ENCODE results near the gene MRPL23.

MRPL23 gene

DNA sequence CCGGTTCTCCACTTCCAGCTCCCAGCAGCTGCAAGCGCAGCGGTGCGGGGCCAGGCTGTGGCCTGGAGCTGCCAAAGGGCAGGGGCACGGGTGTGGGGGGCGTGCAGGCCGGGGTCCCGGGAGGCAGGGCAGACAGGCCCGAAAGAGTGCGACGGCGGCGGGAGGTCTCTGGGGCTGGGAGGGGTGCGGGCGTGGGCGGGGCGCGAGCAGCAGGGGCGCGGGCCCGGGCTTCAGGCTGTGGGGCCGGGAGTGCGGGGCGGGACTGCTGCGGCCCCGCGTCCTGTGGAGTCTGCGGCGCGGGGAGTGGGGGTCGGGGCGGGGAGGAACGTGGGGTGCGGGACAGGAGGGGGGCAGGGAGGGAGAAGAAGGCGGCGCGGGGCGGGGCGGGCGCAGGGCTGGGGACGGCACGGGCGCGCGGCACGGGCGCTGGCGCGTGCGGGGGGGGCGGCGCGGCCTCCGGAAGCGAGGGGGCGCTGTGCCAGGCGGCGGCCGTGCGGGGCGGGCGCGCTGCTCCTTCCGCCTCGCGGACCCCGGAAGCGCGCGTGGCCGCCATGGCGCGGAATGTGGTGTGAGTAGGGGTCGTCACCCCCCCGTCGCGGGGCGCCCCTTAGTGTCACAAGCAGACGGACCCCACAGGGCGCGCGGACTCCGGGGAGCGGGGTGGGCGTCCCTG lies at the start of gene MRPL23:
MRPL23 (plus strand) TSS at position 521 of the 673 bp plus-strand sequence; CDS start at position 552, 31 bp downstream.
- Histone ChIP-seq H3K27ac (ENCODE audit: low read depth in 2 of 2, low read length in 2 of 2) (no peak within 1 kb of the TSS), H3K4me3 (ENCODE audit: low read length in 2 of 2) (no peak within 1 kb of the TSS), H3K27me3 (ENCODE audit: control insufficient read depth in 2 of 2, insufficient read depth in 2 of 2, low read length in 2 of 2) (no peaks in the 10 kb centered on the region), H3K9ac (ENCODE audit: low read depth in 1 of 2, low read length in 2 of 2) (no peak within 1 kb of the TSS), H3K4me1 (ENCODE audit: control insufficient read depth in 2 of 2, insufficient read depth in 2 of 2, low read length in 2 of 2) (no peaks in the 10 kb centered on the region), H3K9me3 (ENCODE audit: control insufficient read depth in 2 of 2, low read length in 2 of 2) (no peaks in the 10 kb centered on the region), H3K36me3 (ENCODE audit: control insufficient read depth in 2 of 2, insufficient read depth in 2 of 2, low read length in 2 of 2) (no peaks in the 10 kb centered on the region)

- Histone ChIP-seq H3K36me3 (ENCODE audit: control insufficient read depth in 2 of 2, insufficient read depth in 2 of 2, low read length in 2 of 2) (no peaks in the 10 kb centered on the region), H3K9me3 (ENCODE audit: control insufficient read depth in 2 of 2, low read length in 2 of 2) (no peaks in the 10 kb centered on the region), H3K27me3 (ENCODE audit: control insufficient read depth in 2 of 2, insufficient read depth in 2 of 2, low read length in 2 of 2) (peaks cover 0 to 2% of the 10 kb centered on the region in 2 donors), H3K27ac (ENCODE audit: low read depth in 2 of 2, low read length in 2 of 2) (no peak overlapping the region), H3K4me3 (ENCODE audit: low read length in 2 of 2) (no peak overlapping the region), H3K4me1 (ENCODE audit: control insufficient read depth in 2 of 2, insufficient read depth in 2 of 2, low read length in 2 of 2) (no peaks in the 10 kb centered on the region), H3K9ac (ENCODE audit: low read depth in 1 of 2, low read length in 2 of 2) (no peak overlapping the region)
These were observed 48.0 kb upstream of the MRPL23 start for GRCh38 chr11:1899090-1899489.

- no peak overlapping the region for H3K9ac ChIP-seq (ENCODE audit: low read depth in 1 of 2, low read length in 2 of 2)
- H3K4me3 ChIP-seq (ENCODE audit: low read length in 2 of 2) = no peak overlapping the region
- H3K4me1 ChIP-seq (ENCODE audit: control insufficient read depth in 2 of 2, insufficient read depth in 2 of 2, low read length in 2 of 2) = no peaks in the 10 kb centered on the region
- peaks cover 0 to 2% of the 10 kb centered on the region in 2 donors for H3K27me3 ChIP-seq (ENCODE audit: control insufficient read depth in 2 of 2, insufficient read depth in 2 of 2, low read length in 2 of 2)
- no peak overlapping the region for H3K27ac ChIP-seq (ENCODE audit: low read depth in 2 of 2, low read length in 2 of 2)
- no peaks in the 10 kb centered on the region for H3K36me3 ChIP-seq (ENCODE audit: control insufficient read depth in 2 of 2, insufficient read depth in 2 of 2, low read length in 2 of 2)
- no peaks in the 10 kb centered on the region for H3K9me3 ChIP-seq (ENCODE audit: control insufficient read depth in 2 of 2, low read length in 2 of 2)
These were observed 47.4 kb upstream of the MRPL23 start for GRCh38 chr11:1899686-1900085.

DNA sequence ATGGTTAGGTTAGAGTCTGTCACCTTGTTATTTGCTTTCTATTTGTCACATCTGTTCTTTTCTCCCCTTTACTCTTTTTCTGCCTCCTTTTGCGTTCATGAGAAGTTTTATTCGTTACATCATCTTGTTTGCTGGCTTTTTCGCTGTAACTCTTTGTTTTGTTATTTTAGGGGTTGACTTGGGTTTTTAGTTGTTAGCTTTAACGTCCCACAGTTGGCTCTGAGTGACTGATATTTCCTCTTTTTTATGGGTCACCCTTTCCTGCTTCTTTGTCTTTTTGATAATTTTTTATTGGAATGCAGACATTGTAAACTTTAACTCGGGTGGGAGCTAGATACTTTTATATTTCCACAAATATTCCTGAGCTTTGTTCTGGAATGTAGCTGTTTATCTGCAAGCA lies 41.0 kb upstream of the MRPL23 start:
- Histone ChIP-seq H3K36me3 (ENCODE audit: control insufficient read depth in 2 of 2, insufficient read depth in 2 of 2, low read length in 2 of 2) (no peaks in the 10 kb centered on the region), H3K4me3 (ENCODE audit: low read length in 2 of 2) (no peak overlapping the region), H3K9me3 (ENCODE audit: control insufficient read depth in 2 of 2, low read length in 2 of 2) (no peaks in the 10 kb centered on the region), H3K4me1 (ENCODE audit: control insufficient read depth in 2 of 2, insufficient read depth in 2 of 2, low read length in 2 of 2) (no peaks in the 10 kb centered on the region), H3K27ac (ENCODE audit: low read depth in 2 of 2, low read length in 2 of 2) (no peak overlapping the region), H3K27me3 (ENCODE audit: control insufficient read depth in 2 of 2, insufficient read depth in 2 of 2, low read length in 2 of 2) (no peaks in the 10 kb centered on the region), H3K9ac (ENCODE audit: low read depth in 1 of 2, low read length in 2 of 2) (no peak overlapping the region)

DNA sequence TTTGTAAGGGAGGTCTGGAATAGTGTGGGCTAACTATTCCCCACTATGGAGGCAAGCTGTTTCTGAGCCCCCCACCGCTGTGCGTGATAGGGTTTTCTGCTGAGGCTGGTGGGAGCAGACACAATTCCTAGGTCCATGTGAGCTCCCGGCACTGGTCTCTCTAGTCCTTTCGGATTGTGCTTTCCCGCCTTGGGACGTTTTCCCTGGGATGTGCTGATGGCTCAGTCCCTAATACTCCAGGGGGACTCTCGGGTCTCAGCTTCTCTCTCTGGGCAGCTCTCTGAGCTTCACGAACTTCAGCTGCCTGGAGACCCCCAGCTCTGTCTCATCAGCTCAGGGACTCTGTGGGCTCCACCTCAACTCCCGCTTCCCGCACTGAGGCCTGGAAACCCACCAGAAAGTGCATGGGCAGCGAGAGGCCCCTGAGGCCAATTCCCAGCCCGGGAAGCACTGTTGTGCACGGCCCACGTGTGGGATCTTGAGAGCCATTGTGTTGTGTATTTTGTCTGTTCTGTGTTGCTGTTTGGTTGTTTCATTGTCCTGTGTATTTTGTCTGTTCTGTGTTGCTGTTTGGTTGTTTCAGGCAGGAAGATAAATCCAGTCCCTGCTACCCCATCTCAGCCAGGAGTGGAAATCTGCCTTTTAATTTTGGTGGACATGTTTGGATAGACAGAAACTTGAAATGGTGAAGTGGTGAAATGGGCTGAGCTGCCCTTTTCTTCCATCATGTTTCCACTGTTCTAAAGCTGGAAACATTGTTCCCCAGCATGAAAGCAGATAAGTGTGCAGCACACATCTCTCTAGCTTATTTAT lies 40.3 kb upstream of the MRPL23 start:
- Histone ChIP-seq H3K9ac (ENCODE audit: low read depth in 1 of 2, low read length in 2 of 2) (no peak overlapping the region), H3K4me3 (ENCODE audit: low read length in 2 of 2) (no peak overlapping the region), H3K27ac (ENCODE audit: low read depth in 2 of 2, low read length in 2 of 2) (no peak overlapping the region), H3K4me1 (ENCODE audit: control insufficient read depth in 2 of 2, insufficient read depth in 2 of 2, low read length in 2 of 2) (no peaks in the 10 kb centered on the region), H3K36me3 (ENCODE audit: control insufficient read depth in 2 of 2, insufficient read depth in 2 of 2, low read length in 2 of 2) (no peaks in the 10 kb centered on the region), H3K9me3 (ENCODE audit: control insufficient read depth in 2 of 2, low read length in 2 of 2) (no peaks in the 10 kb centered on the region), H3K27me3 (ENCODE audit: control insufficient read depth in 2 of 2, insufficient read depth in 2 of 2, low read length in 2 of 2) (no peaks in the 10 kb centered on the region)

DNA sequence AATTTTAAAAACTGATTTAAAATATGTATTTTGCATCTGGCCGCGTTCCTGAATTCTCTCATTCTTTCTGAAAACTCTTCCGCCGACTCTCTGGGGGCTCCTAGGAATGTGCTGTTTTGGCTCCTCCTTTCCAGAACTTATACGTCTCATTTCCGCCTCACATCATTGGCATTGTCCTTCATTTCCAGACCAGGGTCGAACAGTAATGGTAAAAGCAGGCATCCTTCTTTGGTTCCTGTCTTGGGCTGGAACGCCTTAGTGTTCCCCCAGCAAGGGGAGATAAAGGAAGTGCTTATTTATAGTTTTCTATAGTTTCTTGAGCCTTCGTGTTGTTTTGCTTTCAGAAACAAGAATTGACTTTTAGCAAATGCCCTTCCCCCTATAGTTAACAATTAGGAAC lies 38.5 kb upstream of the MRPL23 start:
- Histone ChIP-seq H3K36me3 (ENCODE audit: control insufficient read depth in 2 of 2, insufficient read depth in 2 of 2, low read length in 2 of 2) (no peaks in the 10 kb centered on the region), H3K4me1 (ENCODE audit: control insufficient read depth in 2 of 2, insufficient read depth in 2 of 2, low read length in 2 of 2) (no peaks in the 10 kb centered on the region), H3K9me3 (ENCODE audit: control insufficient read depth in 2 of 2, low read length in 2 of 2) (no peaks in the 10 kb centered on the region), H3K9ac (ENCODE audit: low read depth in 1 of 2, low read length in 2 of 2) (no peak overlapping the region), H3K27me3 (ENCODE audit: control insufficient read depth in 2 of 2, insufficient read depth in 2 of 2, low read length in 2 of 2) (no peaks in the 10 kb centered on the region), H3K27ac (ENCODE audit: low read depth in 2 of 2, low read length in 2 of 2) (no peak overlapping the region), H3K4me3 (ENCODE audit: low read length in 2 of 2) (no peak overlapping the region)

DNA sequence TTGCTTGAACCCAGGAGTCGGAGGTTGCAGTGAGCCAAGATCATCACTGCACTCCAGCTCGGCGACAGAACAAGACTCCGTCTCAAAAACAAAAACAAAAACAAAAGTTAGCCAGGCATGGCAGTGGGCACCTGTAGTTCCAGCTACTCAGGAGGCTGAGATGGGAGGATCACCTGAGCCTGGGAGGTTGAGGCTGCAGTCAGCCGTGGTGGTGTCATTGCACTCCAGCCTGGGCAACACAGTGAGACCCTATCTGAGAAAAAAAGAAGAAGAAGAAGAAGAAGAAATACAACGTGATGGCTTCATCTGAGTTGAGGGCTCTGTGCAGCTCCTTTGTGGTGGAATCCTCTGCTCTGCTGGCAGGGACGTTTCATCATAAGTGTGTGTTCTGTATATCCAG lies 37.6 kb upstream of the MRPL23 start:
- Histone ChIP-seq H3K27ac (ENCODE audit: low read depth in 2 of 2, low read length in 2 of 2) (no peak overlapping the region), H3K27me3 (ENCODE audit: control insufficient read depth in 2 of 2, insufficient read depth in 2 of 2, low read length in 2 of 2) (no peaks in the 10 kb centered on the region), H3K4me1 (ENCODE audit: control insufficient read depth in 2 of 2, insufficient read depth in 2 of 2, low read length in 2 of 2) (no peaks in the 10 kb centered on the region), H3K4me3 (ENCODE audit: low read length in 2 of 2) (no peak overlapping the region), H3K9me3 (ENCODE audit: control insufficient read depth in 2 of 2, low read length in 2 of 2) (no peaks in the 10 kb centered on the region), H3K9ac (ENCODE audit: low read depth in 1 of 2, low read length in 2 of 2) (no peak overlapping the region), H3K36me3 (ENCODE audit: control insufficient read depth in 2 of 2, insufficient read depth in 2 of 2, low read length in 2 of 2) (no peaks in the 10 kb centered on the region)

- no peaks in the 10 kb centered on the region for H3K27me3 ChIP-seq (ENCODE audit: control insufficient read depth in 2 of 2, insufficient read depth in 2 of 2, low read length in 2 of 2)
- no peaks in the 10 kb centered on the region for H3K36me3 ChIP-seq (ENCODE audit: control insufficient read depth in 2 of 2, insufficient read depth in 2 of 2, low read length in 2 of 2)
- H3K27ac ChIP-seq (ENCODE audit: low read depth in 2 of 2, low read length in 2 of 2) = no peak overlapping the region
- H3K9me3 ChIP-seq (ENCODE audit: control insufficient read depth in 2 of 2, low read length in 2 of 2) = no peaks in the 10 kb centered on the region
- no peak overlapping the region for H3K4me3 ChIP-seq (ENCODE audit: low read length in 2 of 2)
- no peak overlapping the region for H3K9ac ChIP-seq (ENCODE audit: low read depth in 1 of 2, low read length in 2 of 2)
- no peaks in the 10 kb centered on the region for H3K4me1 ChIP-seq (ENCODE audit: control insufficient read depth in 2 of 2, insufficient read depth in 2 of 2, low read length in 2 of 2)
These were observed 34.7 kb upstream of the MRPL23 start for GRCh38 chr11:1912289-1912878.

DNA sequence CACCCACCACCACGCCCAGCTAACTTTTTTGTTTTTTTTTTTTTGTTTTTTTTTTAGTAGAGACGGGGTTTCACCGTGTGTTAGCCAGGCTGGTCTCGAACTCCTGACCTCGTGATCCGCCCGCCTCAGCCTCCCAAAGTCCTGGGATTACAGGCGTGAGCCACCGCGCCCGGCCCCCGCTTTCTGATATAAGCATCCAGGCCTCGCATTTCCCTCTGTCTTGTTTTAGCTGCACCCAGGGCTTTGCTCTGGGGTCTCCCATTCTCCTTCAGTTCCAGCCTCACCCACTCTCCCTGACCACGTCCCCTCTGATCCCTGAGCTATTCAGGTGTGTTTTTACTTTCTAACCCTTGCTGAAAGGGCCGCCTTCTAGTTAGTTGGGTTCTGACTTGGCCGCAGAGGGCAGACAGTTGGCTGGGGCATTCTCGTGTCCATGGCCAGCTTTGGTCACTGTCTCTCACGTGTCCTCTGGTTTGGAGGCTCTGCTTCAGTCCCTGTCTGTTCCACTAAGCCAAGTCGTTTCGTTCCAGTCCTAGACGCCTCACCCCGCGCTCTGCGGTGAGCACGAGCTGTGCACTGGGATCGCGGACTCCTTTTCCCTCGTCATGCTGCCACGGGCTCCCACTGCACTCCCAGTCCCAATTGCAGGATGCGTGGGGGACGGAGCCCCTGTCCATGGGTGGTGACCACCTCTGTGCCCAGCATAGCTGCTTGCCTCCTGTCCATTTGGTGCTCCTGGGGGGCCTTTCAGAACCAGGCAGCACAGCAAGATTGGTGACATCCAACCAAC lies 33.7 kb upstream of the MRPL23 start:
- Histone ChIP-seq H3K9ac (ENCODE audit: low read depth in 1 of 2, low read length in 2 of 2) (no peak overlapping the region), H3K4me1 (ENCODE audit: control insufficient read depth in 2 of 2, insufficient read depth in 2 of 2, low read length in 2 of 2) (no peaks in the 10 kb centered on the region), H3K27ac (ENCODE audit: low read depth in 2 of 2, low read length in 2 of 2) (no peak overlapping the region), H3K4me3 (ENCODE audit: low read length in 2 of 2) (no peak overlapping the region), H3K36me3 (ENCODE audit: control insufficient read depth in 2 of 2, insufficient read depth in 2 of 2, low read length in 2 of 2) (no peaks in the 10 kb centered on the region), H3K9me3 (ENCODE audit: control insufficient read depth in 2 of 2, low read length in 2 of 2) (no peaks in the 10 kb centered on the region), H3K27me3 (ENCODE audit: control insufficient read depth in 2 of 2, insufficient read depth in 2 of 2, low read length in 2 of 2) (no peaks in the 10 kb centered on the region)

DNA sequence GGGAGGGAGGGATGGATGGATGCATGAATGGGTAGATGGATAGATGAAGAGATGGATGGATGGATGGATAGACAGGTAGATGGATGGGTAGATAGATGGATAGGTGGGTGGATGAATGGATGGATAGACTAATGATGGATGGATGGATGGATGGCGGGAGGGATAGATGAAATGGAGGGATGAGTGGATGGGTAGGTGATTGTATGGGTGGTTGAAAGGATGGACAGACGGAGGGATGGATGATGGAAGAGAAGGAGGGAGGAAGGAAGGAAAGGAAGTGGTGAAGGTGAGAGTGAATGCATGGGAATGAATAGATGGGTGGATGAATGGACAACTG lies 31.4 kb upstream of the MRPL23 start:
- Histone ChIP-seq H3K4me1 (ENCODE audit: control insufficient read depth in 2 of 2, insufficient read depth in 2 of 2, low read length in 2 of 2) (no peaks in the 10 kb centered on the region), H3K9ac (ENCODE audit: low read depth in 1 of 2, low read length in 2 of 2) (no peak overlapping the region), H3K4me3 (ENCODE audit: low read length in 2 of 2) (no peak overlapping the region), H3K27me3 (ENCODE audit: control insufficient read depth in 2 of 2, insufficient read depth in 2 of 2, low read length in 2 of 2) (no peaks in the 10 kb centered on the region), H3K36me3 (ENCODE audit: control insufficient read depth in 2 of 2, insufficient read depth in 2 of 2, low read length in 2 of 2) (no peaks in the 10 kb centered on the region), H3K9me3 (ENCODE audit: control insufficient read depth in 2 of 2, low read length in 2 of 2) (no peaks in the 10 kb centered on the region), H3K27ac (ENCODE audit: low read depth in 2 of 2, low read length in 2 of 2) (no peak overlapping the region)
